NT2/D1 (cell line): ENCODE measurements around the gene CIROP.

Source experiments
- DNase-seq: peaks from one replicate; pipeline ENCODE4 v3.0.0-alpha.2; 2011; ENCODE audit warnings: low read depth, low spot score
- H3K27me3 ChIP-seq: 2 replicates; pipeline ENCODE4 v1.6.0; 2011; ENCODE audit warnings: mild to moderate bottlenecking; ENCODE audit not compliant: insufficient read length, insufficient read depth
- H3K36me3 ChIP-seq: 2 replicates; pipeline ENCODE4 v1.6.1; 2011; ENCODE audit warnings: mild to moderate bottlenecking, low read length, mixed read lengths; ENCODE audit not compliant: insufficient read depth, insufficient read length
- H3K4me1 ChIP-seq: 2 replicates; pipeline ENCODE4 v1.5.1; 2011; ENCODE audit not compliant: insufficient read depth, insufficient read length
- H3K4me3 ChIP-seq: 2 replicates; pipeline ENCODE4 v1.5.1; 2011; ENCODE audit warnings: low read depth; ENCODE audit not compliant: insufficient read length
- H3K9ac ChIP-seq: 2 replicates; pipeline ENCODE4 v1.6.0; 2011; ENCODE audit warnings: low read depth; ENCODE audit not compliant: insufficient read length
- H3K9me3 ChIP-seq: 2 replicates; pipeline ENCODE4 v1.5.1; 2011; ENCODE audit warnings: mild to moderate bottlenecking, low read length; ENCODE audit not compliant: insufficient read depth
- SUZ12 ChIP-seq: IDR thresholded peaks from 2 replicates; pipeline ENCODE4 v1.6.1; 2011; ENCODE audit not compliant: insufficient read length, insufficient read depth; ENCODE audit errors: extremely low read depth
- YY1 ChIP-seq: IDR thresholded peaks from 2 replicates; pipeline ENCODE4 v1.6.1; 2011; ENCODE audit not compliant: insufficient read length, insufficient read depth
- ZNF274 ChIP-seq: IDR thresholded peaks from 2 replicates; pipeline ENCODE4 v1.6.1; 2011; ENCODE audit warnings: mild to moderate bottlenecking, low read depth, low read length

CIROP gene

GRCh38 chr14:23077962-23078361 is 26.8 kb downstream of the CIROP start:
- Histone ChIP-seq H3K9ac (no peak overlapping the region), H3K36me3 (peaks cover 93% of the 10 kb centered on the region), H3K4me1 (no peaks in the 10 kb centered on the region), H3K27me3 (no peaks in the 10 kb centered on the region), H3K9me3 (no peaks in the 10 kb centered on the region), H3K4me3 (no peak overlapping the region)
- TF ChIP-seq YY1 = no peak
- DNase-seq = no peak

- no peaks in the 10 kb centered on the region for H3K9me3 ChIP-seq
- no peak overlapping the region for H3K9ac ChIP-seq
- peaks cover 94% of the 10 kb centered on the region for H3K36me3 ChIP-seq
- no peak for TF ChIP-seq ZNF274
- TF ChIP-seq SUZ12 = no peak
- TF ChIP-seq YY1 = no peak
- no peak for DNase-seq
- no peaks in the 10 kb centered on the region for H3K27me3 ChIP-seq
- H3K4me1 ChIP-seq = peaks cover 2% of the 10 kb centered on the region
- no peak overlapping the region for H3K4me3 ChIP-seq
These were observed 27.9 kb downstream of the CIROP start for GRCh38 chr14:23076785-23077408.

GRCh38 chr14:23074906-23075305 is 29.9 kb downstream of the CIROP start:
- peaks cover 76% of the 10 kb centered on the region for H3K36me3 ChIP-seq
- H3K4me3 ChIP-seq = no peak overlapping the region
- TF ChIP-seq SUZ12 (no peak), YY1 (no peak), ZNF274 (no peak)
- no peaks in the 10 kb centered on the region for H3K27me3 ChIP-seq
- H3K9me3 ChIP-seq = no peaks in the 10 kb centered on the region
- no peak for DNase-seq
- peaks cover 4% of the 10 kb centered on the region for H3K4me1 ChIP-seq
- no peak overlapping the region for H3K9ac ChIP-seq

GRCh38 chr14:23071921-23072539 is 32.8 kb downstream of the CIROP start:
- no peaks in the 10 kb centered on the region for H3K9me3 ChIP-seq
- no peaks in the 10 kb centered on the region for H3K27me3 ChIP-seq
- DNase-seq = no peak
- H3K36me3 ChIP-seq = peaks cover 75% of the 10 kb centered on the region
- H3K4me1 ChIP-seq = peaks cover 17% of the 10 kb centered on the region
- no peak for TF ChIP-seq ZNF274
- TF ChIP-seq SUZ12 = no peak
- no peak for TF ChIP-seq YY1
- H3K4me3 ChIP-seq = no peak overlapping the region
- peak overlapping the region; percentile 8 for H3K9ac ChIP-seq

- H3K4me3 ChIP-seq = peak overlapping the region; percentile 84
- no peaks in the 10 kb centered on the region for H3K9me3 ChIP-seq
- peaks cover 23% of the 10 kb centered on the region for H3K4me1 ChIP-seq
- DNase-seq = peak; percentile 87
- H3K27me3 ChIP-seq = no peaks in the 10 kb centered on the region
- peaks cover 76% of the 10 kb centered on the region for H3K36me3 ChIP-seq
- no peak for TF ChIP-seq SUZ12
- TF ChIP-seq YY1 = peak; percentile 80
- H3K9ac ChIP-seq = peak overlapping the region; percentile 91
These were observed 33.4 kb downstream of the CIROP start for GRCh38 chr14:23071244-23071920.

GRCh38 chr14:23070262-23071129 is 34.3 kb downstream of the CIROP start:
- DNase-seq = no peak
- H3K4me1 ChIP-seq = peaks cover 24% of the 10 kb centered on the region

GRCh38 chr14:23069413-23069806 is 35.4 kb downstream of the CIROP start:
- Histone ChIP-seq H3K36me3 (peaks cover 77% of the 10 kb centered on the region), H3K9me3 (no peaks in the 10 kb centered on the region), H3K4me1 (peaks cover 24% of the 10 kb centered on the region), H3K27me3 (no peaks in the 10 kb centered on the region), H3K9ac (peak overlapping the region; percentile 27), H3K4me3 (peak overlapping the region; percentile 15)
- DNase-seq = no peak
- TF ChIP-seq YY1 = no peak
- TF ChIP-seq ZNF274 = no peak
- no peak for TF ChIP-seq SUZ12

More at GRCh38 chr14:23070262-23071129, 34.3 kb downstream of the CIROP start:
- Histone ChIP-seq H3K4me3 (peak overlapping the region; percentile 84), H3K9ac (peak overlapping the region; percentile 91), H3K36me3 (peaks cover 76% of the 10 kb centered on the region), H3K9me3 (no peaks in the 10 kb centered on the region), H3K27me3 (no peaks in the 10 kb centered on the region)
- TF ChIP-seq ZNF274 (no peak), SUZ12 (no peak), YY1 (no peak)
